Prostate gland (tissue), 2 donors: ENCODE data around the gene AQP4. TPM values are rescaled to one million over a fixed set of nuclear protein-coding genes. Genes with fewer than 3 reads are reported as not detected.

Experiments
- DNase-seq: peaks from one replicate; pipeline ENCODE4 v3.0.0-alpha.2; 2019; ENCODE audit warnings: low spot score
- H3K27ac ChIP-seq, 2 donors: fragments of 200-600 bp; sonication (generic); 2 replicates each; pipeline ENCODE4 v1.5.1; 2017 to 2019
- H3K27me3 ChIP-seq: fragments of 200-600 bp; sonication (generic); replicated peaks from 2 replicates; pipeline ENCODE4 v1.5.1; 2019; ENCODE audit not compliant: insufficient read depth
- H3K36me3 ChIP-seq, 2 donors: fragments of 200-600 bp; sonication (generic); 1 replicate in 1 of 2; 2 replicates in 1 of 2; pipeline versions ENCODE4 v1.5.1 to v1.8.1; 2017 to 2019
- H3K4me1 ChIP-seq: fragments of 200-600 bp; sonication (generic); replicated peaks from 2 replicates; pipeline ENCODE4 v1.5.1; 2019
- H3K4me3 ChIP-seq, 2 donors: fragments of 200-600 bp; sonication (generic); 2 replicates each; pipeline ENCODE4 v1.5.1; 2017 to 2019
- H3K9me3 ChIP-seq: fragments of 200-600 bp; sonication (generic); 2 replicates; pipeline ENCODE4 v1.5.1; 2017
- CTCF ChIP-seq, 4 experiments: fragments of 200-600 bp in 2 of 4; fragments of 450-650 bp in 2 of 4; sonication (generic) in 2 of 4; IDR thresholded peaks; 1 replicate in 3 of 4; 2 replicates in 1 of 4; pipeline ENCODE4 v1.5.1; 2016 to 2019; ENCODE audit warnings: antibody characterized with exemption in 4 of 4, mild to moderate bottlenecking in 2 of 4, moderate library complexity in 2 of 4
- POLR2A ChIP-seq: fragments of 450-650 bp; IDR thresholded peaks from one replicate; pipeline ENCODE4 v1.6.1; 2016; ENCODE audit warnings: antibody characterized with exemption, mild to moderate bottlenecking
- POLR2AphosphoS5 ChIP-seq: sonication (generic); formaldehyde crosslinking; IDR thresholded peaks from one replicate; pipeline ENCODE4 v1.6.1; 2017; ENCODE audit warnings: antibody characterized with exemption
- WGBS: methylation state at CpG from one replicate; pipeline ENCODE4 v1.1.5; 2018; 5-methylcytosine and 5-hydroxymethylcytosine counted together
- intact Hi-C: fragments of 100-400 bp; cut with DNase I; formaldehyde crosslinking; loops from one replicate; pipeline ENCODE4 v1.14.2; 2022
- total RNA-seq, 2 donors: library from RNA; depleted of rRNA; stranded (reverse); fragments of >200 nt; gene quantifications; one replicate each; pipeline ENCODE4 v1.1.0, GENCODE V29; 2016

AQP4 gene
- 1 to 10 TPM; 1.7 to 8.4 TPM for total RNA-seq

DNA sequence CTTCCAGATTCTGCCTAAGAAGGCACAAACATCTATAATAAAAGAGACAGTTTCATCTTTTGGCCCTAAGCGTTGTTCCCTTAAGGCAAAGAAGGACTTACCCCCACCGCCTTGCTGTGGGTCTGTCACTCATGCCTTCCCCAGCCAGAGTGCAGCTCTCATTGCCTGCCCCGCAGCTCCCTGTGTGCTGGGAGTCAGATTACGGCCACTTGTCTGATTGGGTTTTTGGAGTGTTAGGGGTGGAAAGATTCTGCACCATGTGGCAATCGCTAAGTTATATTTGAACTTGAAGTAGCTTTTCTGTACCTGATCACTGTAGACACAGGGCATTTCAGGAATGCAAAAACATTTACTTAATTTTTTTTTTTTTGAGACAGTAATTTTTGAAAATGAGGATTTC lies at the start of gene AQP4:
Gene AQP4, minus strand, starts transcription at position 151 of the 400 bp plus-strand sequence. Its CDS starts 18 bp downstream, at position 133.
- no peaks in the 10 kb centered on the region for H3K36me3 ChIP-seq
- H3K4me1 ChIP-seq, result no peaks in the 10 kb centered on the region
- no peak within 1 kb of the TSS for H3K27ac ChIP-seq
- DNase-seq, result no peak
- TF ChIP-seq CTCF (IDR thresholded peaks at IDR 0.05) (no peak), POLR2A (no peak), POLR2AphosphoS5 (no peak)
- H3K9me3 ChIP-seq, result no peaks in the 10 kb centered on the region
- WGBS, result 35% methylated on average over 5 of the region's 5 CpGs
- intact Hi-C loops, result no loop called here
- no peak within 1 kb of the TSS for H3K4me3 ChIP-seq
- H3K27me3 ChIP-seq, result no peaks in the 10 kb centered on the region

GRCh38 chr18:26911840-26912239 lies 46.3 kb upstream of the AQP4 start:
- Histone ChIP-seq H3K9me3 (no peaks in the 10 kb centered on the region), H3K27ac (no peak overlapping the region), H3K36me3 (no peaks in the 10 kb centered on the region), H3K4me1 (no peaks in the 10 kb centered on the region), H3K4me3 (no peak overlapping the region), H3K27me3 (no peaks in the 10 kb centered on the region)
- DNase-seq, result no peak
- TF ChIP-seq CTCF (IDR thresholded peaks at IDR 0.05) (no peak), POLR2AphosphoS5 (no peak), POLR2A (no peak)
- 63% methylated on average over 4 of the region's 4 CpGs for WGBS
- intact Hi-C loops, result no loop called here

GRCh38 chr18:26909599-26910290 lies 44.2 kb upstream of the AQP4 start:
- DNase-seq, result no peak
- whole genome bisulfite sequencing, result 44% methylated on average over 5 of the region's 5 CpGs
- no peaks in the 10 kb centered on the region for H3K9me3 ChIP-seq

GRCh38 chr18:26908906-26909305 lies 43.4 kb upstream of the AQP4 start:
- 52% methylated on average over 3 of the region's 3 CpGs for WGBS
- TF ChIP-seq POLR2AphosphoS5 (no peak), POLR2A (no peak), CTCF (IDR thresholded peaks at IDR 0.05) (no peak)
- no peak for DNase-seq
- Histone ChIP-seq H3K27ac (no peak overlapping the region), H3K9me3 (no peaks in the 10 kb centered on the region), H3K27me3 (no peaks in the 10 kb centered on the region), H3K4me3 (no peak overlapping the region), H3K36me3 (no peaks in the 10 kb centered on the region), H3K4me1 (no peaks in the 10 kb centered on the region)
- intact Hi-C loops, result loop anchor here (5.0 kb wide), 1 partner anchor 48 kb away; no protein-coding TSS in a partner anchor

More at GRCh38 chr18:26909599-26910290, 44.2 kb upstream of the AQP4 start:
- Histone ChIP-seq H3K4me3 (no peak overlapping the region), H3K4me1 (no peaks in the 10 kb centered on the region), H3K27ac (no peak overlapping the region), H3K36me3 (no peaks in the 10 kb centered on the region), H3K27me3 (no peaks in the 10 kb centered on the region)
- no peak for TF ChIP-seq CTCF (IDR thresholded peaks at IDR 0.05)
- TF ChIP-seq POLR2AphosphoS5, result no peak
- TF ChIP-seq POLR2A, result no peak
- intact Hi-C loops, result loop anchor here (5.0 kb wide), 1 partner anchor 48 kb away; no protein-coding TSS in a partner anchor

- intact Hi-C loops, result no loop called here
- Histone ChIP-seq H3K27me3 (no peaks in the 10 kb centered on the region), H3K36me3 (no peaks in the 10 kb centered on the region), H3K27ac (no peak overlapping the region), H3K4me3 (no peak overlapping the region), H3K4me1 (no peaks in the 10 kb centered on the region), H3K9me3 (no peaks in the 10 kb centered on the region)
- 100% methylated on average over 5 of the region's 5 CpGs for WGBS
- DNase-seq, result no peak
- TF ChIP-seq CTCF (IDR thresholded peaks at IDR 0.05), result no peak
Observed at GRCh38 chr18:26902291-26902690, 36.8 kb upstream of the AQP4 start.
